Kidney (tissue), 14 donors: ENCODE data around the gene MTA2. TPM values are rescaled to one million over a fixed set of nuclear protein-coding genes. Genes with fewer than 3 reads are reported as not detected.
"Not testable (repeated sequence)": the region's sequence is repeated elsewhere in the genome, so short reads cannot be mapped to it uniquely, and the experiment has no call there.

Experiments used
- DNase-seq, 5 donors: peaks; one replicate each; pipeline ENCODE4 v3.0.0-alpha.2; 2013 to 2020
- FAIRE-seq: peaks from 2 replicates; lab custom pipeline; 2012; peaks lifted over from hg19 to GRCh38; lab: Jason Lieb, UNC
- H3K27ac ChIP-seq, 2 donors: one replicate each; pipeline ENCODE4 v1.7.0; 2013; ENCODE audit warnings: low read depth in 2 of 2, low read length in 2 of 2, inconsistent platforms in 1 of 2
- H3K27me3 ChIP-seq: one replicate; pipeline ENCODE4 v1.7.1; 2013; ENCODE audit warnings: low read length, inconsistent platforms; ENCODE audit not compliant: control insufficient read depth, insufficient read depth
- H3K36me3 ChIP-seq, 3 donors: one replicate each; pipeline versions ENCODE4 v1.7.0 to v1.7.1; 2013; ENCODE audit warnings: low read length in 3 of 3, control low read depth in 1 of 3, inconsistent platforms in 1 of 3; ENCODE audit not compliant: insufficient read depth in 3 of 3, control insufficient read depth in 2 of 3
- H3K4me1 ChIP-seq, 3 donors: one replicate each; pipeline versions ENCODE4 v1.7.0 to v1.7.1; 2013; ENCODE audit warnings: low read length in 3 of 3, inconsistent platforms in 1 of 3, low read depth in 1 of 3; ENCODE audit not compliant: control insufficient read depth in 2 of 3, insufficient read depth in 2 of 3
- H3K4me3 ChIP-seq, 3 donors: one replicate each; pipeline versions ENCODE4 v1.7.0 to v1.8.1; 2013; ENCODE audit warnings: low read length in 3 of 3, control low read depth in 1 of 3, inconsistent platforms in 1 of 3
- H3K9ac ChIP-seq, 3 donors: one replicate each; pipeline versions ENCODE4 v1.7.0 to v1.7.1; 2013; ENCODE audit warnings: low read length in 3 of 3, control low read depth in 1 of 3, inconsistent platforms in 1 of 3
- H3K9me3 ChIP-seq, 3 donors: one replicate each; pipeline versions ENCODE4 v1.7.0 to v1.7.1; 2013; ENCODE audit warnings: low read length in 3 of 3, control low read depth in 1 of 3, inconsistent platforms in 1 of 3; ENCODE audit not compliant: control insufficient read depth in 2 of 3, insufficient read depth in 1 of 3
- CTCF ChIP-seq: IDR thresholded peaks from 3 replicates; pipeline ENCODE4 v1.5.1; 2012; ENCODE audit warnings: mild to moderate bottlenecking, moderate library complexity, borderline replicate concordance; ENCODE audit not compliant: insufficient read depth; ENCODE audit errors: extremely low read depth
- intact Hi-C: fragments of 100-400 bp; cut with DNase I; formaldehyde crosslinking; loops from one replicate; pipeline ENCODE4 v1.11.1; 2022
- polyA plus RNA-seq: library from polyadenylated mRNA; stranded (reverse); fragments of 350-450 nt; fragmentation: Illumina TruSeq; extraction: RNeasy Lipid Tissue Mini Kit (QIAGEN cat#74804); gene quantifications from one replicate; pipeline ENCODE4 v1.2.3, GENCODE V29; 2014; ENCODE audit warnings: low read depth, low replicate concordance; ENCODE audit not compliant: insufficient read depth
- total RNA-seq: library from RNA; stranded (reverse); fragmentation: NEBNext Ultra II Directional; extraction: Animal tissue kit (Norgen Biotek cat#: 25700); gene quantifications from one replicate; pipeline ENCODE4 v1.2.1, GENCODE V29; 2021
- donor health status: control.
- donor health status: control.
- donor health status: control.
- donor health status: control.
- donor health status: control.
- donor health status: DM: yes; HTN: yes; CAD: no.
- donor health status: Normal renal cell carcinoma (clear cell type).

Gene MTA2
- total and polyA plus RNA-seq, 2 donors from 2014 or later: 34.4 to 71.8 TPM

GRCh38 chr11:62572431-62572830 lies 29.2 kb downstream of the MTA2 start:
- Histone ChIP-seq H3K4me3 (peak overlapping the region; percentile 85 to 99 (median 94)), H3K4me1 (peaks cover 0 to 27% (median 13%) of the 10 kb centered on the region in 3 donors), H3K27me3 (no peaks in the 10 kb centered on the region), H3K9ac (peak overlapping the region; percentile 84 to 99 (median 91)), H3K27ac (peak overlapping the region in 1 of 2 donors; percentile 92), H3K36me3 (peaks cover 11 to 47% (median 17%) of the 10 kb centered on the region in 3 donors), H3K9me3 (no peaks in the 10 kb centered on the region)
- no peak for FAIRE-seq
- DNase-seq: peak in 1 of 5 donors; percentile 20
- TF ChIP-seq CTCF: no peak
- intact Hi-C loops: no loop called here

- Histone ChIP-seq H3K9ac (peak overlapping the region in 1 of 3 donors; percentile 43), H3K4me1 (peaks cover 0 to 25% (median 12%) of the 10 kb centered on the region in 3 donors), H3K36me3 (peaks cover 12 to 53% (median 21%) of the 10 kb centered on the region in 3 donors)
- H3K27ac ChIP-seq, H3K9me3 ChIP-seq, DNase-seq, H3K27me3 ChIP-seq, intact Hi-C loops, H3K4me3 ChIP-seq, FAIRE-seq: not testable (repeated sequence)
Observed at GRCh38 chr11:62571493-62571892, 30.2 kb downstream of the MTA2 start.

GRCh38 chr11:62570903-62571302 lies 30.8 kb downstream of the MTA2 start:
- not testable (repeated sequence) for DNase-seq

GRCh38 chr11:62569611-62570010 lies 32.1 kb downstream of the MTA2 start:
- no peak for TF ChIP-seq CTCF
- DNase-seq (no peak), FAIRE-seq (no peak)
- H3K4me1 ChIP-seq: peaks cover 0 to 11% (median 6%) of the 10 kb centered on the region in 3 donors
- no peaks in the 10 kb centered on the region for H3K9me3 ChIP-seq
- H3K36me3 ChIP-seq: peaks cover 15 to 52% (median 26%) of the 10 kb centered on the region in 3 donors
- H3K27ac ChIP-seq: no peak overlapping the region
- H3K9ac ChIP-seq: no peak overlapping the region
- H3K4me3 ChIP-seq: no peak overlapping the region
- no peaks in the 10 kb centered on the region for H3K27me3 ChIP-seq
- intact Hi-C loops: no loop called here

More at GRCh38 chr11:62570903-62571302, 30.8 kb downstream of the MTA2 start:
- Histone ChIP-seq H3K4me1 (peaks cover 0 to 21% (median 6%) of the 10 kb centered on the region in 3 donors), H3K36me3 (peaks cover 14 to 53% (median 20%) of the 10 kb centered on the region in 3 donors)
- intact Hi-C loops, H3K27me3 ChIP-seq, H3K9ac ChIP-seq, FAIRE-seq, H3K27ac ChIP-seq, H3K4me3 ChIP-seq, H3K9me3 ChIP-seq: not testable (repeated sequence)
